Left lung (tissue), 10 donors: Measurements from ENCODE around the gene MPHOSPH9. TPM values are rescaled to one million over a fixed set of nuclear protein-coding genes. Genes with fewer than 3 reads are reported as not detected.

ENCODE experiments used
- ATAC-seq: fragments of 200-7000 bp; cut with Tn5 transposase; one replicate; pipeline ENCODE4 v1.9.1; 2020; ENCODE audit warnings: moderate library complexity
- DNase-seq, 4 donors: peaks; one replicate each; pipeline ENCODE4 v3.0.0-alpha.2; 2013 to 2020
- H3K27ac ChIP-seq, 2 donors: fragments of 200-600 bp; sonication (generic) in 1 of 2; one replicate each; pipeline versions ENCODE4 v1.5.0 to v1.8.0; 2020 to 2021
- H3K27me3 ChIP-seq, 2 donors: fragments of 200-600 bp; sonication (generic) in 1 of 2; one replicate each; pipeline versions ENCODE4 v1.5.0 to v1.8.0; 2020 to 2021
- H3K36me3 ChIP-seq, 2 donors: fragments of 200-600 bp; sonication (generic) in 1 of 2; one replicate each; pipeline versions ENCODE4 v1.5.0 to v1.8.0; 2020 to 2021
- H3K4me1 ChIP-seq, 2 donors: fragments of 200-600 bp; one replicate each; pipeline ENCODE4 v1.8.0; 2021
- H3K4me3 ChIP-seq, 2 donors: fragments of 200-600 bp; sonication (generic) in 1 of 2; one replicate each; pipeline versions ENCODE4 v1.5.0 to v1.8.0; 2020 to 2021; ENCODE audit warnings: mild to moderate bottlenecking in 1 of 2
- H3K9me3 ChIP-seq, 2 donors: fragments of 200-600 bp; sonication (generic) in 1 of 2; one replicate each; pipeline versions ENCODE4 v1.5.0 to v1.8.0; 2020 to 2021
- CTCF ChIP-seq, 2 donors: fragments of 200-600 bp; sonication (generic) in 1 of 2; IDR thresholded peaks; one replicate each; pipeline versions ENCODE4 v1.5.0 to v1.8.0; 2021; ENCODE audit warnings: antibody characterized with exemption in 2 of 2
- intact Hi-C, 2 donors: fragments of 100-400 bp; cut with DNase I; formaldehyde crosslinking; loops; one replicate each; pipeline versions ENCODE4 v1.11.2 to v1.14.2; 2022
- polyA plus RNA-seq, 6 donors: library from polyadenylated mRNA; unstranded; fragments of 120-200 nt; gene quantifications; one replicate each; pipeline ENCODE4 v1.2.1, GENCODE V29; 2013; ENCODE audit not compliant: insufficient read length in 6 of 6
- total RNA-seq, 2 donors: library from RNA; stranded (reverse); fragmentation: NEBNext Ultra II Directional; extraction: Animal tissue kit (Norgen Biotek cat#: 25700); gene quantifications; one replicate each; pipeline ENCODE4 v1.2.1, GENCODE V29; 2021
- donor health status: DM: no; HTN: yes; CAD: no.
- donor health status: DM: no; HTN: no; CAD: no.

MPHOSPH9 gene
- total and polyA plus RNA-seq, 8 donors, result 27.6 to 46.7 (median 35.6) TPM

GRCh38 chr12:123164710-123165261 lies 68.2 kb downstream of the MPHOSPH9 start:
- ATAC-seq, result peak; percentile 27
- intact Hi-C loops, result no loop called here
- peak overlapping the region in 1 of 2 donors; percentile 5 for H3K27ac ChIP-seq
- no peaks in the 10 kb centered on the region for H3K4me1 ChIP-seq
- no peak for TF ChIP-seq CTCF (IDR thresholded peaks at IDR 0.05)
- H3K27me3 ChIP-seq, result no peaks in the 10 kb centered on the region
- no peaks in the 10 kb centered on the region for H3K9me3 ChIP-seq
- no peak overlapping the region for H3K4me3 ChIP-seq
- no peak for DNase-seq
- H3K36me3 ChIP-seq, result peaks cover 0 to 34% of the 10 kb centered on the region in 2 donors

GRCh38 chr12:123164222-123164621 lies 68.7 kb downstream of the MPHOSPH9 start:
- no peaks in the 10 kb centered on the region for H3K9me3 ChIP-seq

GRCh38 chr12:123163227-123163626 lies 69.7 kb downstream of the MPHOSPH9 start:
- intact Hi-C loops, result no loop called here
- peak in 1 of 4 donors; percentile 53 for DNase-seq
- ATAC-seq, result peak; percentile 80

More at GRCh38 chr12:123164222-123164621, 68.7 kb downstream of the MPHOSPH9 start:
- no peaks in the 10 kb centered on the region for H3K4me1 ChIP-seq
- H3K36me3 ChIP-seq, result peaks cover 0 to 34% of the 10 kb centered on the region in 2 donors
- H3K4me3 ChIP-seq, result no peak overlapping the region
- ATAC-seq, result peak; percentile 23
- H3K27me3 ChIP-seq, result no peaks in the 10 kb centered on the region
- intact Hi-C loops, result no loop called here
- H3K27ac ChIP-seq, result peak overlapping the region in 1 of 2 donors; percentile 5
- no peak for DNase-seq
- TF ChIP-seq CTCF (IDR thresholded peaks at IDR 0.05), result no peak

GRCh38 chr12:123160801-123161487 lies 72.0 kb downstream of the MPHOSPH9 start:
- intact Hi-C loops, result no loop called here
- ATAC-seq (no peak), DNase-seq (peak in 1 of 4 donors; percentile 44)
- Histone ChIP-seq H3K27ac (no peak overlapping the region), H3K36me3 (peaks cover 0 to 26% of the 10 kb centered on the region in 2 donors), H3K9me3 (no peaks in the 10 kb centered on the region), H3K27me3 (no peaks in the 10 kb centered on the region), H3K4me3 (no peak overlapping the region), H3K4me1 (no peaks in the 10 kb centered on the region)
- TF ChIP-seq CTCF (IDR thresholded peaks at IDR 0.05), result no peak

More at GRCh38 chr12:123163227-123163626, 69.7 kb downstream of the MPHOSPH9 start:
- Histone ChIP-seq H3K27me3 (no peaks in the 10 kb centered on the region), H3K36me3 (peaks cover 0 to 34% of the 10 kb centered on the region in 2 donors), H3K4me3 (no peak overlapping the region), H3K4me1 (no peaks in the 10 kb centered on the region), H3K27ac (peak overlapping the region in 1 of 2 donors; percentile 5), H3K9me3 (no peaks in the 10 kb centered on the region)
- TF ChIP-seq CTCF (IDR thresholded peaks at IDR 0.05), result no peak

GRCh38 chr12:123153906-123154305 lies 79.0 kb downstream of the MPHOSPH9 start:
- Histone ChIP-seq H3K4me3 (no peak overlapping the region), H3K27ac (no peak overlapping the region), H3K4me1 (peaks cover 9 to 27% of the 10 kb centered on the region in 2 donors), H3K9me3 (no peaks in the 10 kb centered on the region), H3K36me3 (peaks cover 0 to 11% of the 10 kb centered on the region in 2 donors), H3K27me3 (peaks cover 0 to 23% of the 10 kb centered on the region in 2 donors)
- no peak for DNase-seq
- ATAC-seq, result no peak
- TF ChIP-seq CTCF (IDR thresholded peaks at IDR 0.05), result no peak
- intact Hi-C loops, result loop anchor here in 1 of 2 donors (5.0 kb wide), 1 partner anchor 112 kb away; no protein-coding TSS in a partner anchor
